AG04449 (cell line): ENCODE results near the gene CDK19.

Experiments used
- CTCF ChIA-PET: fragments of 350-600 bp; formaldehyde crosslinking; extraction: SDS; loops from one replicate; lab custom pipeline; 2021; ENCODE audit warnings: antibody characterized with exemption; lab: Yijun Ruan, JAX
- POLR2A ChIA-PET: fragments of 400-600, 350-600 bp; formaldehyde crosslinking; extraction: SDS; loops from one replicate; lab custom pipeline; 2020; ENCODE audit warnings: antibody characterized with exemption, inconsistent platforms; lab: Yijun Ruan, JAX
- DNase-seq: peaks from one replicate; pipeline ENCODE4 v3.0.0-alpha.2; 2010; ENCODE audit warnings: low read depth, low spot score
- H3K4me3 ChIP-seq: 2 replicates; pipeline ENCODE4 v1.5.1; 2011; ENCODE audit warnings: low read depth, mild to moderate bottlenecking, control low read depth, low read length
- TF ChIP-seq, protein P1 (sequence below): IDR thresholded peaks from one replicate; pipeline ENCODE4 v1.5.1; 2011; ENCODE audit warnings: mild to moderate bottlenecking, moderate library complexity, low read length, control low read depth, inconsistent platforms; ENCODE audit not compliant: insufficient read depth; ENCODE audit errors: missing control alignments

Gene CDK19

GRCh38 chr6:110683241-110683640 is 132.0 kb downstream of the CDK19 start:
- TF ChIP-seq, protein P1, sequence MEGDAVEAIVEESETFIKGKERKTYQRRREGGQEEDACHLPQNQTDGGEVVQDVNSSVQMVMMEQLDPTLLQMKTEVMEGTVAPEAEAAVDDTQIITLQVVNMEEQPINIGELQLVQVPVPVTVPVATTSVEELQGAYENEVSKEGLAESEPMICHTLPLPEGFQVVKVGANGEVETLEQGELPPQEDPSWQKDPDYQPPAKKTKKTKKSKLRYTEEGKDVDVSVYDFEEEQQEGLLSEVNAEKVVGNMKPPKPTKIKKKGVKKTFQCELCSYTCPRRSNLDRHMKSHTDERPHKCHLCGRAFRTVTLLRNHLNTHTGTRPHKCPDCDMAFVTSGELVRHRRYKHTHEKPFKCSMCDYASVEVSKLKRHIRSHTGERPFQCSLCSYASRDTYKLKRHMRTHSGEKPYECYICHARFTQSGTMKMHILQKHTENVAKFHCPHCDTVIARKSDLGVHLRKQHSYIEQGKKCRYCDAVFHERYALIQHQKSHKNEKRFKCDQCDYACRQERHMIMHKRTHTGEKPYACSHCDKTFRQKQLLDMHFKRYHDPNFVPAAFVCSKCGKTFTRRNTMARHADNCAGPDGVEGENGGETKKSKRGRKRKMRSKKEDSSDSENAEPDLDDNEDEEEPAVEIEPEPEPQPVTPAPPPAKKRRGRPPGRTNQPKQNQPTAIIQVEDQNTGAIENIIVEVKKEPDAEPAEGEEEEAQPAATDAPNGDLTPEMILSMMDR = no peak
- no peak overlapping the region for H3K4me3 ChIP-seq
- no peak for DNase-seq
- CTCF ChIA-PET = interaction anchor here (0.8 to 7.9 kb wide), 22 partner anchors 10 to 328 kb away, joined by 3 to 155 read pairs (median 10); partner anchors contain the start of genes AMD1, GTF3C6 and RPF2
- POLR2A ChIA-PET = interaction anchor here (1.0 kb wide), 1 partner anchor 191 kb away, joined by 5 read pairs; the partner anchor contains the start of gene AMD1

GRCh38 chr6:110682460-110682853 is 132.8 kb downstream of the CDK19 start:
- no peak overlapping the region for H3K4me3 ChIP-seq
- ChIA-PET CTCF (interaction anchor here (0.7 to 7.9 kb wide), 39 partner anchors 8 to 329 kb away, joined by 3 to 155 read pairs (median 5); partner anchors contain the start of genes AMD1, GTF3C6 and RPF2), POLR2A (interaction anchor here (1.0 to 1.7 kb wide), 3 partner anchors 192 to 276 kb away, joined by 5 to 10 read pairs (median 7); partner anchors contain the start of genes AMD1 and GTF3C6)
- TF ChIP-seq, protein P1 = peak; percentile 59
- peak; percentile 17 for DNase-seq

DNA sequence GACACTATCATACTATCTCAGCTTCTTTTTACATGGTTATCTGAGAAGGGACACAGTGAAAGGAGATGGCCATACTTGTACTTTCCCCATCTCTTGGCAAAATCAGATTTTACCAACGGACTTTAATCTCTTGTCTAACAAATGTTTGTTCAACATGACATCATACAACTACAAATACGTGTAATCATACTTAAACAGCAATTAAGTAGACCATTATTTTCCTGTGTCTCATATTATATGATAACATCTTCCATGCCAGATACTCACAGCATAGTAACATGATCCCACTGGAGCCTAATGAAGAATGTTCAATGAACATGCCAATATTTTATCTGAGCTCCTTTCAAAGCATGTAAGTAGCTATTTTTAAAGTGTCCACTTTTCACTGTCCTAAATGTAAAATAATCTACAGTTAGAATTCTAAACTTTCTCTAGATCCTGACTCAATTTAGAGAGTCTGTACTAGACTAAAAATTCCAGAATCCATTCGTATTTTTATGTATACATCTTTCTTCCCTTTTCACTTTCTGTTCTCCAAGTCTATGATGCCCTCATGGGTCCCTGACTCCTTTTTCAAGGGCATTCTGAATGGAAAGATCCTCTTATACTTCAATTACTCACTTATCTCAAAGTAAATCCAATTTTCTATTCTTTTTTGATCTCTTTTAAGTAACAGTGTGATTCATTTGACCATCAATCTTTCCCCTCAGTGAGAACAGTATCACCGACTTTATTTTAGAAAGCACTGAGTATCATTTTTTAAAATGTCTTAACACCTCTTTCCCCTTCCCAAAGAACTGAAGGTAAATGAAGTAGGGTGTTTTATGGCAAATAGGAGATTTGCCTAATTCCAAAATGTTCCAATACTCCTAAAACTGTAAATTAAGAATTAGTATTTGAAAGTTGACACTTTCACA is 133.5 kb downstream of the CDK19 start:
- ChIA-PET POLR2A (interaction anchor here (1.0 to 1.7 kb wide), 3 partner anchors 193 to 277 kb away, joined by 5 to 10 read pairs (median 7); partner anchors contain the start of genes AMD1 and GTF3C6), CTCF (interaction anchor here (0.5 to 7.9 kb wide), 46 partner anchors 8 to 575 kb away, joined by 3 to 155 read pairs (median 5); partner anchors contain the start of genes AMD1, GTF3C6 and RPF2)
- DNase-seq = no peak
- TF ChIP-seq, protein P1 = no peak
- no peak overlapping the region for H3K4me3 ChIP-seq

DNA sequence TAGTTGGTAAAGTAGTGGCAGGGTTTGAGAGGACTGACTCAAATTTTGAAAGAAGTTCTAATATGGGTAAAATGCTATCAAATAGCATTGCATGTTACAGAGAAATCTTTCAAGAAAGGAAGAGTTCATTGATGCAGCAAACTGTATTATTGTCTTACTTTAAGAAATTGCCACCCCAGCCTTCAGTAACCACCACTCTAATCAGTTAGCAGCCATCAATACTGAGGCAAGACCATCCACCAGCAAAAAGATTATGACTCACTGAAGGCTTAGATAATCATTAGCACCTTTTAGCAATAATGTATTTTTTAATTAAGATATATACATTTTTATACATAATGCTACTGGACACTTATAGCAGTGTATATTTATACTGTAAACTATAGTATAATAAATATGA is 138.9 kb downstream of the CDK19 start:
- ChIA-PET CTCF (interaction anchor here (1.6 kb wide), 1 partner anchor 10 kb away, joined by 3 read pairs; no protein-coding TSS in a partner anchor), POLR2A (no interaction called here)
- TF ChIP-seq, protein P1 = no peak
- DNase-seq = no peak
- H3K4me3 ChIP-seq = no peak overlapping the region

DNA sequence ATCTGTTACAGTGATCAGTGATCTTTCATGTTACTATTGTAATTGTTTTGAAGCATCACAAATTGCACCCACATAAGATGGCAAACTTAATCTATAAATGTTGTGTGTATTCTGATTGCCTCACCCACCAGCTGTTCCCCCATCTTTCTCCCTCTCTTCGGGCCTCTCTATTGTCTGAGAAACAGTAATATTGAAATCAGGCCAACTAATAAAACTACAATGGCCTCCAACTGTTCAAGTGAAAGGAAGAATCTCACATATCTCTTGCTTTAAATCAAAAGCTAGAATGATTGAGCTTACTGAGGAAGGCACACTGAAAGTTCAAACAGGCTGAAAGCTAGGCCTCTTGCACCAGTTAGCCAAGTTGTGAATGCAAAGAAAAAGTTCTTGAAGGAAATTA is 141.2 kb downstream of the CDK19 start:
- H3K4me3 ChIP-seq = no peak overlapping the region
- ChIA-PET CTCF (interaction anchor here (1.0 to 1.8 kb wide), 3 partner anchors 8 to 276 kb away, joined by 3 to 10 read pairs (median 3); no protein-coding TSS in a partner anchor), POLR2A (no interaction called here)
- no peak for DNase-seq
- TF ChIP-seq, protein P1 = no peak
